Tibial nerve (tissue), 4 donors: ENCODE measurements around the gene STK39. TPM values are rescaled to one million over a fixed set of nuclear protein-coding genes. Genes with fewer than 3 reads are reported as not detected.

ENCODE experiments used
- DNase-seq, 2 donors: peaks; one replicate each; pipeline ENCODE4 v3.0.0-alpha.2; 2019; ENCODE audit warnings: low spot score in 2 of 2
- H3K27ac ChIP-seq, 4 donors: fragments of 200-600 bp; sonication (generic) in 3 of 4; one replicate each; pipeline ENCODE4 v1.5.1; 2017 to 2019; ENCODE audit warnings: mild to moderate bottlenecking in 1 of 4
- H3K27me3 ChIP-seq, 2 donors: fragments of 200-600 bp; sonication (generic) in 1 of 2; one replicate each; pipeline versions ENCODE4 v1.5.1 to v1.6.0; 2017 to 2019
- H3K36me3 ChIP-seq, 3 donors: fragments of 200-600 bp; sonication (generic); one replicate each; pipeline ENCODE4 v1.5.1; 2018 to 2019
- H3K4me1 ChIP-seq, 4 donors: fragments of 200-600 bp; sonication (generic) in 3 of 4; one replicate each; pipeline ENCODE4 v1.5.1; 2017 to 2019
- H3K4me3 ChIP-seq, 4 donors: fragments of 200-600 bp; sonication (generic) in 3 of 4; one replicate each; pipeline ENCODE4 v1.5.1; 2017 to 2019; ENCODE audit warnings: mild to moderate bottlenecking in 1 of 4, moderate library complexity in 1 of 4
- H3K9me3 ChIP-seq, 4 donors: fragments of 200-600 bp; sonication (generic) in 3 of 4; one replicate each; pipeline ENCODE4 v1.5.1; 2017 to 2019
- EP300 ChIP-seq, 2 donors: sonication (generic); formaldehyde crosslinking; IDR thresholded peaks; one replicate each; pipeline ENCODE4 v1.6.1; 2017; ENCODE audit warnings: antibody characterized with exemption in 2 of 2, mild to moderate bottlenecking in 1 of 2
- POLR2A ChIP-seq, 2 donors: fragments of 450-650 bp; IDR thresholded peaks; one replicate each; pipeline ENCODE4 v1.6.1; 2017; ENCODE audit warnings: antibody characterized with exemption in 2 of 2, mild to moderate bottlenecking in 2 of 2, moderate library complexity in 2 of 2
- WGBS, 2 donors: methylation state at CpG; one replicate each; pipeline ENCODE4 v1.1.5; 2018; 5-methylcytosine and 5-hydroxymethylcytosine counted together
- total RNA-seq, 4 donors: library from RNA; depleted of rRNA; stranded (reverse); fragments of >200 nt; gene quantifications; one replicate each; pipeline ENCODE4 v1.1.0, GENCODE V29; 2016
- TF ChIP-seq, protein P1 (sequence below), 5 experiments: fragments of 200-600 bp in 3 of 5; fragments of 450-650 bp in 2 of 5; sonication (generic) in 3 of 5; IDR thresholded peaks; one replicate each; pipeline ENCODE4 v1.5.1; 2016 to 2019; ENCODE audit warnings: antibody characterized with exemption in 5 of 5, mild to moderate bottlenecking in 3 of 5, moderate library complexity in 2 of 5

STK39 gene
- total RNA-seq, 4 donors from 2014 or later: 8.5 to 13.5 (median 12.0) TPM

GRCh38 chr2:168156661-168157060 is 90.7 kb downstream of the STK39 start:
- Histone ChIP-seq H3K4me1 (peaks cover 0 to 26% (median 0%) of the 10 kb centered on the region in 4 donors), H3K27me3 (no peaks in the 10 kb centered on the region), H3K4me3 (no peak overlapping the region), H3K27ac (no peak overlapping the region), H3K9me3 (no peaks in the 10 kb centered on the region), H3K36me3 (peaks cover 0 to 4% (median 0%) of the 10 kb centered on the region in 3 donors)
- WGBS, 2 donors: 53% methylated on average over 5 of the region's 5 CpGs
- DNase-seq: no peak
- TF ChIP-seq, protein P1, sequence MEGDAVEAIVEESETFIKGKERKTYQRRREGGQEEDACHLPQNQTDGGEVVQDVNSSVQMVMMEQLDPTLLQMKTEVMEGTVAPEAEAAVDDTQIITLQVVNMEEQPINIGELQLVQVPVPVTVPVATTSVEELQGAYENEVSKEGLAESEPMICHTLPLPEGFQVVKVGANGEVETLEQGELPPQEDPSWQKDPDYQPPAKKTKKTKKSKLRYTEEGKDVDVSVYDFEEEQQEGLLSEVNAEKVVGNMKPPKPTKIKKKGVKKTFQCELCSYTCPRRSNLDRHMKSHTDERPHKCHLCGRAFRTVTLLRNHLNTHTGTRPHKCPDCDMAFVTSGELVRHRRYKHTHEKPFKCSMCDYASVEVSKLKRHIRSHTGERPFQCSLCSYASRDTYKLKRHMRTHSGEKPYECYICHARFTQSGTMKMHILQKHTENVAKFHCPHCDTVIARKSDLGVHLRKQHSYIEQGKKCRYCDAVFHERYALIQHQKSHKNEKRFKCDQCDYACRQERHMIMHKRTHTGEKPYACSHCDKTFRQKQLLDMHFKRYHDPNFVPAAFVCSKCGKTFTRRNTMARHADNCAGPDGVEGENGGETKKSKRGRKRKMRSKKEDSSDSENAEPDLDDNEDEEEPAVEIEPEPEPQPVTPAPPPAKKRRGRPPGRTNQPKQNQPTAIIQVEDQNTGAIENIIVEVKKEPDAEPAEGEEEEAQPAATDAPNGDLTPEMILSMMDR (IDR thresholded peaks at IDR 0.05): no peak
- TF ChIP-seq EP300 (IDR thresholded peaks at IDR 0.05) (no peak), POLR2A (IDR thresholded peaks at IDR 0.05) (no peak)

DNA sequence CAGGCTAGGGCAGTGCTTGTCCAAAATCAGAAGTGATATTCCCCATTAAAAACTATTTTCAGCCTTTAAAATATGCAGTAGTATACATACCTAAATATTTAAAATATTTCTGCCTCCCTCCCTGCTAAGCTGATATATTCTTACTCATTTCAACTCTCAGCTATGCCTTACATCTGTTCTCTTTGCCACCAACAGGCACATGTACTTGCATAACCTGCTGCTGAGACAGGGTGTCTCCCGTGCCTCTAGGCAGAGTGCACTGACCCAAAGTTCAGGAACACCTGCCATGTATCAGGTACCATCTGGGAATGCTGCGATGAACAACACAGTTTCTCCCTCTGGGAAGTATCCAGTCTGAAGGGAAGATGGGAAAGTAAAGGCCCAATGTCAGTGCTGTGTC is 91.7 kb downstream of the STK39 start:
- WGBS, 2 donors: 81 to 95% methylated on average over 2 of the region's 2 CpGs
- DNase-seq: no peak

GRCh38 chr2:168155046-168155445 is 92.3 kb downstream of the STK39 start:
- WGBS, 2 donors: 59 to 65% methylated on average over 3 of the region's 3 CpGs
- Histone ChIP-seq H3K9me3 (no peaks in the 10 kb centered on the region), H3K27me3 (no peaks in the 10 kb centered on the region), H3K4me1 (peaks cover 0 to 22% (median 0%) of the 10 kb centered on the region in 4 donors), H3K27ac (no peak overlapping the region), H3K36me3 (peaks cover 0 to 4% (median 0%) of the 10 kb centered on the region in 3 donors), H3K4me3 (no peak overlapping the region)
- TF ChIP-seq POLR2A (IDR thresholded peaks at IDR 0.05) (no peak), EP300 (IDR thresholded peaks at IDR 0.05) (no peak)
- TF ChIP-seq, protein P1 (IDR thresholded peaks at IDR 0.05): no peak
- no peak for DNase-seq

More for the DNA sequence above, 91.7 kb downstream of the STK39 start:
- peaks cover 0 to 26% (median 0%) of the 10 kb centered on the region in 4 donors for H3K4me1 ChIP-seq
- TF ChIP-seq POLR2A (IDR thresholded peaks at IDR 0.05) (no peak), EP300 (IDR thresholded peaks at IDR 0.05) (no peak)
- H3K4me3 ChIP-seq: no peak overlapping the region
- H3K27me3 ChIP-seq: no peaks in the 10 kb centered on the region
- H3K36me3 ChIP-seq: peaks cover 0 to 4% (median 0%) of the 10 kb centered on the region in 3 donors
- H3K27ac ChIP-seq: no peak overlapping the region
- no peaks in the 10 kb centered on the region for H3K9me3 ChIP-seq

DNA sequence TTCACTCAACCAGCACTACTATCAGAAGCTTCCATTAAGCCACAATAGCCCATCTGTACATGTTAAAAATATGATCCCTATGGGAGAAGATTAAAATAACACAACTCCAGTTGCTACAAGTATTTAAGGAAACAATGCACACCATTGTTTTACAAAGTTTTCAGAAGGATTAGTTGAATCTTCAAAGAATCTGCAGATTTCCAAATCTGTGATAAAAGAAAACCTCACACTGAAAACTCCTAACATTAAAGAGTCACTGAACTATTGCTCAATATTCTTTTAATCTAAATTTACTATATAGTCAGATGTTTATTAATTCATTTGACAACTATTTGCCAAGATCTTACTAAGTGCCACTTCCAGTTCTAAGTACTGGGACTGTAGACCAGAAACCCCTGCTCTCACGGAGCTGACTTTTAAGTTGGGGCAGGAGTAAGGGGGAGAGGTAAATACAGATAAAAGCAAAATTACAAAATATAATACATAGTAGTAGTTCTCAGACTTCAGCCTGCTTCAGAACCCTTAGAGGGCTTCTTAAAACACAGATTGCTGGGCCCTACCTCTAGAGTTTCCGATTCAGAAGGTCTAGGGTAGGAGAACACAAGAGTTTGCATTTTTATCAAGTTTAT is 94.4 kb downstream of the STK39 start:
- WGBS, 2 donors: 95 to 98% methylated on average over 2 of the region's 2 CpGs
- Histone ChIP-seq H3K4me3 (no peak overlapping the region), H3K27me3 (no peaks in the 10 kb centered on the region), H3K27ac (no peak overlapping the region), H3K9me3 (no peaks in the 10 kb centered on the region), H3K36me3 (no peaks in the 10 kb centered on the region), H3K4me1 (peaks cover 0 to 26% (median 0%) of the 10 kb centered on the region in 4 donors)
- DNase-seq: no peak
- no peak for TF ChIP-seq POLR2A (IDR thresholded peaks at IDR 0.05)
- TF ChIP-seq, protein P1 (IDR thresholded peaks at IDR 0.05): no peak
- TF ChIP-seq EP300 (IDR thresholded peaks at IDR 0.05): no peak

DNA sequence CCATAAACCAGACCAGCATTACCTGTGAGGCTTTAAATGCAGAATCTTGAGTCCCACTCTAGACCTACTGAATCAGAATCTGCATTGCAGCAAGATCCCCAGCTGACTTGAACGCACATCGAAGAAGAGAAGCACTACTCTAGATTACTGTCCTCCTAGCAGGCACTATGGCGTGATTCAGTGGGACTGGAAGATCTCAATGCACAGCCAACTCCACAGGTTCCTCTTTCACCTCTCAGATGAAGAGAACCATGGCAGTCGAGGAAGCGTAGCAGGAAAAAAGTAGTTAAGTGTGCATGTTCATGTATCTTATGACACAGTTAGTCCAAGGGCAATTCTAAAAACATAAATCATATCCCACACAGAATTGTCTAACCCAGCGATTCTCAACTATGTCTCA is 97.4 kb downstream of the STK39 start:
- H3K4me1 ChIP-seq: peaks cover 0 to 28% (median 0%) of the 10 kb centered on the region in 4 donors
- no peaks in the 10 kb centered on the region for H3K9me3 ChIP-seq
- H3K36me3 ChIP-seq: no peaks in the 10 kb centered on the region
- TF ChIP-seq EP300 (IDR thresholded peaks at IDR 0.05) (no peak), POLR2A (IDR thresholded peaks at IDR 0.05) (no peak)
- TF ChIP-seq, protein P1 (IDR thresholded peaks at IDR 0.05): no peak
- no peaks in the 10 kb centered on the region for H3K27me3 ChIP-seq
- H3K27ac ChIP-seq: no peak overlapping the region
- no peak overlapping the region for H3K4me3 ChIP-seq
- WGBS, 2 donors: 83 to 90% methylated on average over 6 of the region's 6 CpGs
- DNase-seq: no peak
